HuH-7 (cell line): Measurements from ENCODE around the gene NDUFV1.

Experiments
- DNase-seq: peaks from one replicate; pipeline ENCODE4 v3.0.0; 2011; ENCODE audit warnings: low spot score

NDUFV1 gene

GRCh38 chr11:67640758-67641337 is 34.1 kb downstream of the NDUFV1 start:
- DNase-seq, result no peak

GRCh38 chr11:67641338-67642172 is 34.8 kb downstream of the NDUFV1 start:
- DNase-seq, result no peak

GRCh38 chr11:67642173-67643120 is 35.7 kb downstream of the NDUFV1 start:
- DNase-seq, result no peak

- DNase-seq, result peak; percentile 97
Measured at GRCh38 chr11:67644042-67644441, 37.3 kb downstream of the NDUFV1 start.

DNA sequence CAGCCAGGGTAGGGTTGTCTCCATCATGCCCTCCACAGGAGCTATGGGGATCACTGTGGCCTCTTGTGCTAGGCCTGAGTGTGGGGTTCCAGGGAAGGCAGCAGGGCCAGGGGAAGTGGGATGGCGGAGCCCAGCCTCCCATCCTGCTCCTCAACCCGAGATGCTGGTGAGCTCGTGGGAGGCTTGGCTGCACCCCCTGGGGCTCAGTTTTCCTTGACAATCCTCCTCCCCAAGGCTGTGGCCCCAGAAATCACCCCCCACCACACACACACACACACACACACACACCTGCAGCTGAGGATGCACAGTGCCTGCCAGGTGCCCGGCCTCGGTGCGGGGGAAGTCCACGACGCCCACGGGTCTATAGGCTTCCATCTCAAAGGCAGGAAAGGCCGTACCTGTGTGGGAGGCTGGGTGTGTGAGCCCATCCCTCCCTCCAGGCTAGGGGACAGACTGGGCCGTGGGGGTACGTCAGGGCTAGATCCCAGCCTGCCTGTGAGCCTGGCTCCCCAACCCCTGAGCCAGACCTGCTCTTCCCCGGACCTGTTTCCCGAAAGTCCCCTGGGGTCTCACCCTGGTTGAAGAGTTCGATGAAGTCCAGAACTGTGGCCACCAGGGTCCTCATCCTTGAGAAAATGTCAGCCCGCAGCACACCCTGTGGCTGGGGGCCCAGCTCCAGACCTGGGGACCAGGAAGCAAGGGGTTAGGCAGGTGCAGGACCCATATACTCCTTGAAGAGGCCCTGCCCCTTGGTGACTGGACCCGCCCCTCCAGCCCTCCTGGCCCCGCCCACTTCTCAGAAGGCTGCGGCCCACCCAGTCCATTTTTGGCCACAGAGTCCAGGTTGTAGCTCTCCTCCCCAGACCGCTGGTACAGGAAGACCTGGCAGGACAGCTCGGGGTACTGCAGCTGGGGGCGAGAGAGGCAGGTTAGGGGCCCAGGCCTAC is 38.0 kb downstream of the NDUFV1 start:
- no peak for DNase-seq

GRCh38 chr11:67645521-67646461 is 39.1 kb downstream of the NDUFV1 start:
- no peak for DNase-seq

GRCh38 chr11:67646535-67647336 is 40.0 kb downstream of the NDUFV1 start:
- no peak for DNase-seq

DNA sequence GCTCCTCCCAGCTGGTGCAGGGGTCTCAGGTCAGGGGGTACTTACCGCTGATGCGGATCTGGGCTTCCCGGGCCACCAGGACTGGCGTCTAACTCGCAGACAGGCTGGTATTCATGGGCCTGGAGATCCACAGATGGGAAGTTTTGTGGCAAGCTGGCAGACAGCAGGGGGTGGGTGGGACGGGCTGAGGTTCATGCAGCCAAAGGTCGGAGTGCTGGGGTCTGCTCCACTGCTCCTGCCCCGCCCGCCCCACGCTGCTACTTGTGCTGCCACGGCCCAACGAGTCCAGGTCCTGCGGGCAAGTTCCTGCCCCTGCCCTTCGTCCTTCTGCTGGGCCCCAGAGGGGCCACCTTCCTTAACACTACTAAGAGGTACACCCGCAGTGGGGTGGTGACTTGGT is 40.7 kb downstream of the NDUFV1 start:
- no peak for DNase-seq

- no peak for DNase-seq
Measured at GRCh38 chr11:67648140-67648795, 41.5 kb downstream of the NDUFV1 start.

DNA sequence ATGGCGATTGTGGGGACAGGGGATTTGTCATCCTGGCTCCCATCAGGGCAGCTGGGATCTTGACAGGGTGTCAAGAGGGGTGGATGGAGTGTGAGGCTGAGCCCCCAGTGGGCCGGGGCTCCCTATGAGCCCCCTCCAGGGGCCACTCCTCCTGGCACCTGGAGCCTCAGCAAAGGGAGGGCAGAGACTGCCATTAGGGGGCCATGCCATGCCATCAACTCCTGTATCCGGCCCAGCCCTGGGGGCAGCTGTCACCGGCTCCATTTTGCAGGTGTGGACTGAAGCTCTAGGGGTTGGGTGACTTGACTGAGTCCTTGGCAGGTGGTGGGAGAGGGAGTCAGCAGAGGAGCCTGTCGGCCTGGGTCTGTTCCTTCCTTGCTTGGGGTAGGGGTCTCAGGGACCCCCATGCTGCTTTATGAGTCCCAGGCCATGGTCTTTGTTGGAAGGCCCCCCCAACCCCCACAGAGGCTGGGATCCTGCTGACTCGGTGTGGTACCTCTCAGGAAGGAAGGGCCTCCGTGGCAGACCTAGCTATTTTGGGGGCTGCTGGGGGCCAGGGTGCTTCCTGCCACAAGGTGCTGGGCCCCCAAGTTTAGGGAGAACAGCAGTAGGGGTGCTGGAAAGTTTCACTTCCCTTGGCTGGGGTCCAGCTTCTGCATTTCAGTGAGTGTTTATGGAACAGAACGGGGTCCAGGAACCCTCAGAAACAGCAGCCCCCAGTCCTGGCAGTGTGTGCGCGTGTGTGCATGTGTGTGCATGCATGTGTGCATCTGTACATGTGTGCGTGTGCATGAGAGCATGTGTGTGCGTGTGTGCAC is 42.3 kb downstream of the NDUFV1 start:
- DNase-seq, result no peak

GRCh38 chr11:67649634-67650510 is 43.1 kb downstream of the NDUFV1 start:
- DNase-seq, result no peak

- DNase-seq, result no peak
Measured at GRCh38 chr11:67651976-67652781, 45.4 kb downstream of the NDUFV1 start.

DNA sequence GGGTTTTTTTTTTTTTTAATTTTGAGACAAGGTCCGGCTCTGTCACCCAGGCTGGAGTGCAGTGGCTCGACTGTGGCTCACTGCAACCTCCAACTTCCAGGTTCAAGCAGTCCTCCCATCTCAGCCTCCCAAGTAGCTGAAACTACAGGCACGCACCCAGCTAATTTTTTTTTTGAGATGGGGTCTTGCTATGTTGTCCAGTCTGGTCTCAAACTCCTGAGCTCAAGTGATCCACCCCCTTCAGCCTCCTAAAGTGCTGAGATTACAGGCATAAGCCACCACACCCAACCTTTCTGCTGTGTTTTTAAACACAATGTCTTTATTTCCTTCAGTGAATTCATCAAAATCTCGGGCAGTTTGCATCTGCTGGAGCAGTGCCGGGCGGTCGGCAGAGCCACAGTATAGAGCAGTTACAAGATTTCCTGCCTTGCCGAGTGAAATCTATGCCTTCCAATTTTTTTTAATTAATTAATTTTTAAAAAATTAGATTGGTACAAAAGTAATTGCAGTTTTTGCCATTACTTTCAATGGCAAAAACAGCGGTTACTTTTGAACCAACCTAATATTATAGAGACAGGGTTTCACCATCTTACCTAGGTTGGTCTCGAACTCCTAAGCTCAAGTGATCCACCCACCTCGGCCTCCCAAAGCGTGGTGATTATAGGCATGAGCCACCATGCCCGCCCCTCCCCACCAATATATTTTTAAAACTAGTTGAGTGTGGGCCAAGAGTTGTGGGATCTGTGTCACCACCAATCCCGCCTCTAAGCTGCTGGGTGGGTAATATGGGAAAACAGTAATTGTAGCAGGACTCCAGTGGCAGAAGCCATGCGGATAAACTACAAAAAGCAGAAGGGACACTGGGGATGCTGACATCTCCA is 46.5 kb downstream of the NDUFV1 start:
- DNase-seq, result no peak

GRCh38 chr11:67654225-67654624 is 47.5 kb downstream of the NDUFV1 start:
- DNase-seq, result no peak

- no peak for DNase-seq
Measured at GRCh38 chr11:67656278-67656922, 49.7 kb downstream of the NDUFV1 start.
